Measurements from ENCODE around the gene WDR1. TPM values are rescaled to one million over a fixed set of nuclear protein-coding genes. Genes with fewer than 3 reads are reported as not detected.

WDR1 gene
- total RNA-seq, 1 experiment from 2014 or later = 227 TPM

- Histone ChIP-seq H3K27ac (ENCODE audit: low read depth, low read length, poor library complexity, severe bottlenecking) (no peak overlapping the region), H3K27me3 (replicated peaks; ENCODE audit: insufficient read depth, low read depth, low read length, poor library complexity) (peaks cover 8% of the 10 kb centered on the region), H3K9me3 (ENCODE audit: low read depth, low read length, poor library complexity, severe bottlenecking) (no peaks in the 10 kb centered on the region), H3K36me3 (ENCODE audit: insufficient read depth, low read length, poor library complexity, severe bottlenecking) (no peaks in the 10 kb centered on the region), H3K4me1 (ENCODE audit: insufficient read depth, low read length, poor library complexity, severe bottlenecking) (no peaks in the 10 kb centered on the region), H3K4me3 (ENCODE audit: low read depth, low read length, poor library complexity, severe bottlenecking) (no peak overlapping the region)
- intact Hi-C loops (cut with micrococcal nuclease; ENCODE audit: unreplicated experiment) = no loop called here
- CTCF ChIA-PET = no interaction called here
- POLR2A ChIA-PET (ENCODE audit: low non-redundant PET) = no interaction called here
- TF ChIP-seq CTCF (conservative IDR thresholded peaks at IDR 0.05; ENCODE audit: low read depth, low read length) = no peak
- no peak for TF ChIP-seq EZH2 (IDR thresholded peaks at IDR 0.05; ENCODE audit: borderline replicate concordance, low read depth, low read length, poor library complexity, severe bottlenecking)
- no TSS peak for BruUV-seq (replicated peaks)
- DNase-seq (ENCODE audit: low spot score) = no peak
Observed at GRCh38 chr4:10135260-10135659, 18.7 kb upstream of the WDR1 start.

- Histone ChIP-seq H3K4me3 (ENCODE audit: low read depth, low read length, poor library complexity, severe bottlenecking) (no peak overlapping the region), H3K27me3 (replicated peaks; ENCODE audit: insufficient read depth, low read depth, low read length, poor library complexity) (peaks cover 12% of the 10 kb centered on the region), H3K4me1 (ENCODE audit: insufficient read depth, low read length, poor library complexity, severe bottlenecking) (no peaks in the 10 kb centered on the region), H3K36me3 (ENCODE audit: insufficient read depth, low read length, poor library complexity, severe bottlenecking) (no peaks in the 10 kb centered on the region), H3K27ac (ENCODE audit: low read depth, low read length, poor library complexity, severe bottlenecking) (no peak overlapping the region), H3K9me3 (ENCODE audit: low read depth, low read length, poor library complexity, severe bottlenecking) (no peaks in the 10 kb centered on the region)
- intact Hi-C loops (cut with micrococcal nuclease; ENCODE audit: unreplicated experiment) = no loop called here
- no TSS peak for BruUV-seq (replicated peaks)
- no peak for DNase-seq (ENCODE audit: low spot score)
- CTCF ChIA-PET = no interaction called here
- POLR2A ChIA-PET (ENCODE audit: low non-redundant PET) = no interaction called here
- TF ChIP-seq CTCF (conservative IDR thresholded peaks at IDR 0.05; ENCODE audit: low read depth, low read length) = no peak
- no peak for TF ChIP-seq EZH2 (IDR thresholded peaks at IDR 0.05; ENCODE audit: borderline replicate concordance, low read depth, low read length, poor library complexity, severe bottlenecking)
Observed at GRCh38 chr4:10134141-10134540, 17.5 kb upstream of the WDR1 start.

- peaks cover 10% of the 10 kb centered on the region for H3K27me3 ChIP-seq (replicated peaks; ENCODE audit: insufficient read depth, low read depth, low read length, poor library complexity)
- H3K4me1 ChIP-seq (ENCODE audit: insufficient read depth, low read length, poor library complexity, severe bottlenecking) = no peaks in the 10 kb centered on the region
- no peak for DNase-seq (ENCODE audit: low spot score)
- intact Hi-C loops (cut with micrococcal nuclease; ENCODE audit: unreplicated experiment) = no loop called here
- H3K36me3 ChIP-seq (ENCODE audit: insufficient read depth, low read length, poor library complexity, severe bottlenecking) = no peaks in the 10 kb centered on the region
- BruUV-seq (replicated peaks) = no TSS peak
- H3K27ac ChIP-seq (ENCODE audit: low read depth, low read length, poor library complexity, severe bottlenecking) = no peak overlapping the region
- TF ChIP-seq EZH2 (IDR thresholded peaks at IDR 0.05; ENCODE audit: borderline replicate concordance, low read depth, low read length, poor library complexity, severe bottlenecking) (no peak), CTCF (conservative IDR thresholded peaks at IDR 0.05; ENCODE audit: low read depth, low read length) (no peak)
- CTCF ChIA-PET = no interaction called here
- POLR2A ChIA-PET (ENCODE audit: low non-redundant PET) = no interaction called here
- H3K9me3 ChIP-seq (ENCODE audit: low read depth, low read length, poor library complexity, severe bottlenecking) = no peaks in the 10 kb centered on the region
- H3K4me3 ChIP-seq (ENCODE audit: low read depth, low read length, poor library complexity, severe bottlenecking) = no peak overlapping the region
Observed at GRCh38 chr4:10131202-10131601, 14.6 kb upstream of the WDR1 start.
